Vagina (tissue), 2 donors: ENCODE data around the gene PCP4L1. TPM values are rescaled to one million over a fixed set of nuclear protein-coding genes. Genes with fewer than 3 reads are reported as not detected.
A peak's percentile ranks its signal among the peaks of the same experiment; 100 is the strongest.
"Not testable (repeated sequence)": the region's sequence is repeated elsewhere in the genome, so short reads cannot be mapped to it uniquely, and the experiment has no call there.

Experiments used
- DNase-seq, 2 donors: peaks; one replicate each; pipeline ENCODE4 v3.0.0-alpha.2; 2017; ENCODE audit errors: extremely low spot score in 2 of 2
- H3K27ac ChIP-seq: fragments of 200-600 bp; sonication (generic); one replicate; pipeline ENCODE4 v1.5.1; 2019
- H3K27me3 ChIP-seq: fragments of 200-600 bp; sonication (generic); one replicate; pipeline ENCODE4 v1.5.1; 2019
- H3K36me3 ChIP-seq, 2 donors: fragments of 200-600 bp; sonication (generic); one replicate each; pipeline ENCODE4 v1.5.1; 2017 to 2019
- H3K4me1 ChIP-seq: fragments of 200-600 bp; sonication (generic); one replicate; pipeline ENCODE4 v1.5.1; 2019
- H3K4me3 ChIP-seq, 2 donors: fragments of 200-600 bp; sonication (generic); 1 replicate in 1 of 2; 2 replicates in 1 of 2; pipeline ENCODE4 v1.5.1; 2016 to 2019
- H3K9me3 ChIP-seq: fragments of 200-600 bp; sonication (generic); one replicate; pipeline ENCODE4 v1.5.1; 2019
- CTCF ChIP-seq, 3 experiments: fragments of 450-650 bp in 2 of 3; fragments of 200-600 bp in 1 of 3; sonication (generic) in 1 of 3; IDR thresholded peaks; one replicate each; pipeline ENCODE4 v1.5.1; 2017 to 2019; ENCODE audit warnings: antibody characterized with exemption in 3 of 3, mild to moderate bottlenecking in 2 of 3, moderate library complexity in 2 of 3
- POLR2A ChIP-seq, 2 donors: fragments of 450-650 bp; IDR thresholded peaks; one replicate each; pipeline ENCODE4 v1.6.1; 2017; ENCODE audit warnings: antibody characterized with exemption in 2 of 2, mild to moderate bottlenecking in 2 of 2, moderate library complexity in 2 of 2
- POLR2AphosphoS5 ChIP-seq, 2 donors: sonication (generic); formaldehyde crosslinking; IDR thresholded peaks; one replicate each; pipeline ENCODE4 v1.9.0; 2017; ENCODE audit warnings: antibody characterized with exemption in 2 of 2, mild to moderate bottlenecking in 2 of 2, low read depth in 1 of 2; ENCODE audit not compliant: insufficient read depth in 1 of 2
- intact Hi-C: fragments of 100-400 bp; cut with DNase I; formaldehyde crosslinking; loops from one replicate; pipeline ENCODE4 v1.15.1; 2023
- total RNA-seq: library from RNA; depleted of rRNA; stranded (reverse); fragments of >200 nt; gene quantifications from one replicate; pipeline ENCODE4 v1.2.3, GENCODE V29; 2016

PCP4L1 gene
- total RNA-seq, 1 donor from 2014 or later = 3.7 TPM

- Histone ChIP-seq H3K4me3 (no peak overlapping the region), H3K27me3 (no peaks in the 10 kb centered on the region), H3K9me3 (no peaks in the 10 kb centered on the region), H3K27ac (no peak overlapping the region), H3K36me3 (no peaks in the 10 kb centered on the region), H3K4me1 (peaks cover 2% of the 10 kb centered on the region)
- TF ChIP-seq CTCF (IDR thresholded peaks at IDR 0.05) (no peak), POLR2A (IDR thresholded peaks at IDR 0.05) (no peak), POLR2AphosphoS5 (IDR thresholded peaks at IDR 0.05; ENCODE audit: insufficient read depth in 1 of 2, low read depth in 1 of 2) (no peak)
- no peak for DNase-seq
- intact Hi-C loops = no loop called here
Observed at GRCh38 chr1:161220002-161220401, 38.5 kb upstream of the PCP4L1 start.

GRCh38 chr1:161222175-161223019 is 36.1 kb upstream of the PCP4L1 start:
- intact Hi-C loops = no loop called here
- Histone ChIP-seq H3K9me3 (no peaks in the 10 kb centered on the region), H3K36me3 (no peaks in the 10 kb centered on the region), H3K27ac (no peak overlapping the region), H3K27me3 (no peaks in the 10 kb centered on the region), H3K4me1 (peaks cover 21% of the 10 kb centered on the region), H3K4me3 (no peak overlapping the region)
- no peak for TF ChIP-seq POLR2A (IDR thresholded peaks at IDR 0.05)
- TF ChIP-seq CTCF (IDR thresholded peaks at IDR 0.05) = no peak
- no peak for TF ChIP-seq POLR2AphosphoS5 (IDR thresholded peaks at IDR 0.05; ENCODE audit: insufficient read depth in 1 of 2, low read depth in 1 of 2)
- no peak for DNase-seq

GRCh38 chr1:161223805-161224694 is 34.5 kb upstream of the PCP4L1 start:
- peaks cover 30% of the 10 kb centered on the region for H3K4me1 ChIP-seq
- no peak overlapping the region for H3K27ac ChIP-seq
- H3K36me3 ChIP-seq = peaks cover 0 to 12% of the 10 kb centered on the region in 2 donors
- intact Hi-C loops = no loop called here
- H3K27me3 ChIP-seq = no peaks in the 10 kb centered on the region
- no peak for DNase-seq
- no peak for TF ChIP-seq CTCF (IDR thresholded peaks at IDR 0.05)
- no peaks in the 10 kb centered on the region for H3K9me3 ChIP-seq
- no peak overlapping the region for H3K4me3 ChIP-seq

DNA sequence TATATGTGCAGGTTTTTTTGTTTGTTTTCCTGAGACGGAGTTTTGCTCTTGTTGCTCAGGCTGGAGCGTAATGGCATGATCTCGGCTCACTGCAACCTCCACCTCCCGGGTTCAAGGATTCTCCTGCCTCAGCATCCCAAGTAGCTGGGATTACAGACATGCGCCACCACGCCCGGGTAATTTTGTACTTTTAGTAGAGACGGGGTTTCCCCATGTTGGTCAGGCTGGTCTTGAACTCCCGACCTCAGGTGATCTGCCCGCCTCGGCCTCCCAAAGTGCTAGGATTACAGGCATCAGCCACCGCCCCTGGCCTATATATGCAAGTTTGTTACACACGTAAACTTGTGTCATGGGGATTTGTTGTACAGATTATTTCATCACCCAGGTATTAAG is 33.9 kb upstream of the PCP4L1 start:
- not testable (repeated sequence) for H3K9me3 ChIP-seq, H3K27ac ChIP-seq, H3K27me3 ChIP-seq, DNase-seq, H3K4me3 ChIP-seq
- Histone ChIP-seq H3K36me3 (peaks cover 0 to 15% of the 10 kb centered on the region in 2 donors), H3K4me1 (peaks cover 30% of the 10 kb centered on the region)
- intact Hi-C loops = loop anchor here (5.0 kb wide), 1 partner anchor 158 kb away; no protein-coding TSS in a partner anchor

GRCh38 chr1:161225178-161225533 is 33.4 kb upstream of the PCP4L1 start:
- TF ChIP-seq POLR2AphosphoS5 (IDR thresholded peaks at IDR 0.05; ENCODE audit: insufficient read depth in 1 of 2, low read depth in 1 of 2) = no peak
- no peak for TF ChIP-seq CTCF (IDR thresholded peaks at IDR 0.05)
- no peak for TF ChIP-seq POLR2A (IDR thresholded peaks at IDR 0.05)
- Histone ChIP-seq H3K36me3 (peaks cover 0 to 15% of the 10 kb centered on the region in 2 donors), H3K4me1 (peaks cover 30% of the 10 kb centered on the region), H3K4me3 (no peak overlapping the region), H3K27ac (peak overlapping the region; percentile 80), H3K9me3 (no peaks in the 10 kb centered on the region), H3K27me3 (no peaks in the 10 kb centered on the region)
- DNase-seq = no peak
- intact Hi-C loops = loop anchor here (5.0 kb wide), 1 partner anchor 157 kb away; no protein-coding TSS in a partner anchor
